ENCODE data around the gene TIMM29.

The TIMM29 gene

DNA sequence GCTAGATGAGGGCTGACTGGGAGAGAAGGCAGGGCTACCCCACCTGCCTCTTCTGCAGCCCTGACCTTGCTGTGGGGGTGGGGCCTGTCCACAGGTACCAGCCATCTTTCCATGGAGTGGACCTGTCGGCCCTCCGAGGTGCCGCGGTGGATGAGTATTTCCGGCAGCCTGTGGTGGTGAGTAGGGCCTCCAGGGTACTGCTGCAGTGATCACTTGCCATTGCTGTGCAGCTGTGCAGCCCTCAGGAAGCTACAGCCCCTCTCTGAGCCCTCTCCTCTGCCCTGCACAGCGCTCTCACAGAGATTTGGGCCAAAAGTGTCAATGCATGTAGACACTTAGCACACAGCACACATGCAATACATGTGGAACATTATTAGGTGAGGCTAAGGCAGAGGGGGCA, 12.0 kb upstream of the TIMM29 start:
- DNase-seq (ENCODE audit: low read depth, low spot score), result no peak
- ChIA-PET POLR2A (no interaction called here), CTCF (interaction anchor here (0.9 to 3.8 kb wide), 5 partner anchors 19 to 119 kb away, joined by 3 to 13 read pairs (median 8); no protein-coding TSS in a partner anchor)
- no peak overlapping the region for H3K4me3 ChIP-seq (ENCODE audit: low read depth, low read length)
- TF ChIP-seq, protein P1, sequence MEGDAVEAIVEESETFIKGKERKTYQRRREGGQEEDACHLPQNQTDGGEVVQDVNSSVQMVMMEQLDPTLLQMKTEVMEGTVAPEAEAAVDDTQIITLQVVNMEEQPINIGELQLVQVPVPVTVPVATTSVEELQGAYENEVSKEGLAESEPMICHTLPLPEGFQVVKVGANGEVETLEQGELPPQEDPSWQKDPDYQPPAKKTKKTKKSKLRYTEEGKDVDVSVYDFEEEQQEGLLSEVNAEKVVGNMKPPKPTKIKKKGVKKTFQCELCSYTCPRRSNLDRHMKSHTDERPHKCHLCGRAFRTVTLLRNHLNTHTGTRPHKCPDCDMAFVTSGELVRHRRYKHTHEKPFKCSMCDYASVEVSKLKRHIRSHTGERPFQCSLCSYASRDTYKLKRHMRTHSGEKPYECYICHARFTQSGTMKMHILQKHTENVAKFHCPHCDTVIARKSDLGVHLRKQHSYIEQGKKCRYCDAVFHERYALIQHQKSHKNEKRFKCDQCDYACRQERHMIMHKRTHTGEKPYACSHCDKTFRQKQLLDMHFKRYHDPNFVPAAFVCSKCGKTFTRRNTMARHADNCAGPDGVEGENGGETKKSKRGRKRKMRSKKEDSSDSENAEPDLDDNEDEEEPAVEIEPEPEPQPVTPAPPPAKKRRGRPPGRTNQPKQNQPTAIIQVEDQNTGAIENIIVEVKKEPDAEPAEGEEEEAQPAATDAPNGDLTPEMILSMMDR (IDR thresholded peaks at IDR 0.05; ENCODE audit: insufficient read depth, low read length, missing control alignments), result no peak

DNA sequence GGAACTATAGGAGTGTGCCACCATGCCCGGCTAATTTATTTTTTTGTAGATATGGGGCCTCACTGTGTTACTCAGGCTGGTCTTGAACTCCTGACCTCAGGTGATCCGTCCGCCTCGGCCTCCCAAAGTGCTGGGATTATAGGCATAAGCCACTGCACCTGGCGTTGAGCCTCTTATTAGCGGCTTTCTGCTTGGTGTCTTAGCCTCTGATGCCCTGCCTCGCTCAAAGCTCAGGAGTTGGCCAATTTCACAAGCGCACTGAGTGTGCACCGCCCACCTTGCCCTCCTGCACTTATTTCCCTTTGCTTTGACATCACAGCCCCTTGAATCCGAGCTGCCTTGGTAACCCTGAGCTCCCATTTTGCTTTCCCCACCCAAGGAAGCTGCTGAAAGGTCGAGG, 10.3 kb upstream of the TIMM29 start:
- no peak overlapping the region for H3K4me3 ChIP-seq (ENCODE audit: low read depth, low read length)
- TF ChIP-seq, protein P1 (IDR thresholded peaks at IDR 0.05; ENCODE audit: insufficient read depth, low read length, missing control alignments), result no peak
- ChIA-PET CTCF (interaction anchor here (1.5 to 3.8 kb wide), 4 partner anchors 17 to 54 kb away, joined by 3 to 13 read pairs (median 6); no protein-coding TSS in a partner anchor), POLR2A (interaction anchor here (0.6 kb wide), 1 partner anchor 22 kb away, joined by 3 read pairs; no protein-coding TSS in a partner anchor)
- DNase-seq (ENCODE audit: low read depth, low spot score), result no peak

DNA sequence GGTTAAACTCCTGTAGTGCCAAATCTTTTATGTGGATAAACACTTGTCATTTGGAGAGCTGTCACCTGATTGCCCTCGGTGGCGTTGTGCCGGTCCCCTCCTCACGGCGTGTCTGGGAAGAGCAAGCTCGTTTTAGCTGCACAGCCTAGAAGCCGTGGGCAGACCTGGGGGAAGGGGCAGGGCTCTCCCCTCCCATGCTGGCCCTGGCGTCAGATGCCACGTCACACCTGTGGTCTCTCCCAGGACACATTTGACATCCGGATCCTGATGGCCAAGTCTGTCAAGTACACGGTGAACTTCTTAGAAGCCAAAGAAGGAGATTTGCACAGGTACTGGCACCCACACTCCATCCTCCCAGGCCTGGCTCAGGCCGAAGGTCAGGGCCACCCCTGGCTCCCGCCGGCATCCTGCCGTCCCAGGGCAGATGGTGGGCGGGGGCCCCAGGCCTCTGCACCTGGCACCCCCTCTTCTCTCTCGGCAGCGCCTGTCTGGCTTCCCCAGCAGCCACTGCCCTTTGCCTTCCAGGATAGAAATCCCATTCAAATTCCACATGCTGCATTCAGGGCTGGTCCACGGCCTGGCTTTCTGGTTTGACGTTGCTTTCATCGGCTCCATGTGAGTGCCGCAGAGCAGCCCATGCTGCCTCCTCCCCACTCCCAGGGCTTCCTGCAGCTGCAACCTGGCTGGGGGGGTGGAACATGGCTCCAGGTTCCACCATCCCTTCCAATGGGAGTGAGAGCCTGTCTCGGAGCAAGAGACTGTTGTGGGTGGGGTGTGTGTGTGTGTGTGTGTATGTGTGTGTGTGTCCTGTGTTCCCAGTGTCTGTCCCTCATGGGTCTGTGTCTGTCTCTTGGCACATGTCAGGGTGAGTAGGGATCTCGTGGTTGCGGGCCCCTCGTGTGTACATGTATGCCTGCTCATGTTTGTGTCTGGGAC, 9.0 kb upstream of the TIMM29 start:
- CTCF ChIA-PET, result interaction anchor here (1.5 to 2.2 kb wide), 3 partner anchors 22 to 55 kb away, joined by 3 to 8 read pairs (median 4); no protein-coding TSS in a partner anchor
- POLR2A ChIA-PET, result no interaction called here
- DNase-seq (ENCODE audit: low read depth, low spot score), result no peak
- H3K4me3 ChIP-seq (ENCODE audit: low read depth, low read length), result no peak overlapping the region
- TF ChIP-seq, protein P1 (IDR thresholded peaks at IDR 0.05; ENCODE audit: insufficient read depth, low read length, missing control alignments), result no peak

DNA sequence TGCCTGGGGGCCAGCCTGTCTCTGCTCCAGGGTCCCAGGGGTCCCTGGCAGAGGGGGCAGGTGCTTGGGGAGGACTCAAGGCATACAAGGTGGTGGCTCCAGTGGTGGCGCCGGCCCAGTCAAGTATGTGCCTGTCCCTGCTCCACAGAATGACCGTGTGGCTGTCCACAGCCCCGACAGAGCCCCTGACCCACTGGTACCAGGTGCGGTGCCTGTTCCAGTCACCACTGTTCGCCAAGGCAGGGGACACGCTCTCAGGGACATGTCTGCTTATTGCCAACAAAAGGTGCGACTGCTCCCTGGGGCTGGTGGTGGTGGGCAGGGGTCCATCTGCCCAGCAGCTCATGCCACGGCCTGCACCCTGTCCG, 8.3 kb upstream of the TIMM29 start:
- CTCF ChIA-PET, result no interaction called here
- POLR2A ChIA-PET, result no interaction called here
- TF ChIP-seq, protein P1 (IDR thresholded peaks at IDR 0.05; ENCODE audit: insufficient read depth, low read length, missing control alignments), result no peak

DNA sequence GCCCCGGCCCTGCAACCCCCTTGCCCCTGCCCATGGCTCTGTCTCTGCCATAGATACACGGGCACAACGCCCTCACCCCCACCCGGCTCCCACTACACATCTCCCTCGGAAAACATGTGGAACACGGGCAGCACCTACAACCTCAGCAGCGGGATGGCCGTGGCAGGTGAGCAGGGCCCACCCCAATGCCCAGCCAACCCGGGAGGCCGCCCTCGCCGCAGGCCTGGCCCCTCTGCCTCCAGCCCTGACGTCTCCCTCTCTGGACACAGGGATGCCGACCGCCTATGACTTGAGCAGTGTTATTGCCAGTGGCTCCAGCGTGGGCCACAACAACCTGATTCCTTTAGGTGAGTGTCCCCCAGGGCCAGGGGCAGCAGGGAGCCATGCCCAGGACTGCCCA, 7.8 kb upstream of the TIMM29 start:
- POLR2A ChIA-PET, result no interaction called here
- H3K4me3 ChIP-seq (ENCODE audit: low read depth, low read length), result no peak overlapping the region
- DNase-seq (ENCODE audit: low read depth, low spot score), result no peak
- CTCF ChIA-PET, result no interaction called here
- TF ChIP-seq, protein P1 (IDR thresholded peaks at IDR 0.05; ENCODE audit: insufficient read depth, low read length, missing control alignments), result no peak

More for the DNA sequence above, 8.3 kb upstream of the TIMM29 start:
- no peak overlapping the region for H3K4me3 ChIP-seq (ENCODE audit: low read depth, low read length)
- DNase-seq (ENCODE audit: low read depth, low spot score), result no peak

DNA sequence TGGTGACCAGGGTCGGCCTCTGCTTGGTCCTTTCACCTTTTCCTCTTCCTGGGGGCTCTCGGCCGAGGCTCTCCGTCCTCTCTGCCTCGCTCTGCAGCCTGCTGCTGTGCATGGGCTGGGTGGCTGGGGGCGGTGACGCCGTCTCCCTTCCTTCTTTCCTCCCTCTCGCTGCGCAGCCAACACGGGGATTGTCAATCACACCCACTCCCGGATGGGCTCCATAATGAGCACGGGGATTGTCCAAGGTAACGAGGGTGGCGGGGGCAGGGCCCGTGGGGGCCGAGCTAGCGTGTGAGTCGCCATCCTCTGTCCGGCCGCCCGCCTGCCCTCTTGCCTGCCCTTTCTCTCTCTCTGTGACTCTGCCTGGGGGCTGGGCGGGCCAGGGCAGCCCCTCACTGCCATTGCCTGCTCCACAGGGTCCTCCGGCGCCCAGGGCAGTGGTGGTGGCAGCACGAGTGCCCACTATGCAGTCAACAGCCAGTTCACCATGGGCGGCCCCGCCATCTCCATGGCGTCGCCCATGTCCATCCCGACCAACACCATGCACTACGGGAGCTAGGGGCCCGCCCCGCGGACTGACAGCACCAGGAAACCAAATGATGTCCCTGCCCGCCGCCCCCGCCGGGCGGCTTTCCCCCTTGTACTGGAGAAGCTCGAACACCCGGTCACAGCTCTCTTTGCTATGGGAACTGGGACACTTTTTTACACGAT, 7.3 kb upstream of the TIMM29 start:
- H3K4me3 ChIP-seq (ENCODE audit: low read depth, low read length), result no peak overlapping the region
- POLR2A ChIA-PET, result interaction anchor here (0.9 to 1.0 kb wide), 2 partner anchors 22 to 50 kb away, joined by 3 read pairs; partner anchors contain the start of gene CARM1
- TF ChIP-seq, protein P1 (IDR thresholded peaks at IDR 0.05; ENCODE audit: insufficient read depth, low read length, missing control alignments), result no peak
- no peak for DNase-seq (ENCODE audit: low read depth, low spot score)
- CTCF ChIA-PET, result no interaction called here
